AG04450 (cell line): ENCODE measurements around the gene EMC9. TPM values are rescaled to one million over a fixed set of nuclear protein-coding genes. Genes with fewer than 3 reads are reported as not detected.

Experiments used
- CTCF ChIA-PET: fragments of 300-600, 350-600 bp; formaldehyde crosslinking; extraction: SDS; loops from one replicate; lab custom pipeline; 2022; ENCODE audit warnings: antibody characterized with exemption, inconsistent platforms; lab: Charles Lee
- POLR2A ChIA-PET: fragments of 350-600 bp; formaldehyde crosslinking; extraction: SDS; loops from one replicate; lab custom pipeline; 2021; ENCODE audit warnings: antibody characterized with exemption, inconsistent platforms; lab: Yijun Ruan, JAX
- DNase-seq: peaks from one replicate; pipeline ENCODE4 v3.0.0-alpha.2; 2011; ENCODE audit warnings: low read depth, low spot score
- H3K27ac ChIP-seq: one replicate; pipeline ENCODE4 v1.5.1; 2012; ENCODE audit warnings: low read depth, low read length, control low read depth
- H3K27me3 ChIP-seq: one replicate; pipeline ENCODE4 v1.6.0; 2012; ENCODE audit warnings: low read length; ENCODE audit not compliant: control insufficient read depth, insufficient read depth
- H3K4me3 ChIP-seq: 2 replicates; pipeline ENCODE4 v1.5.1; 2011; ENCODE audit warnings: mild to moderate bottlenecking, low read depth, low read length, control low read depth
- H3K9me3 ChIP-seq: 2 replicates; pipeline ENCODE4 v1.5.1; 2012; ENCODE audit warnings: low read length; ENCODE audit not compliant: control insufficient read depth, insufficient read depth
- CTCF ChIP-seq: IDR thresholded peaks from 2 replicates; pipeline ENCODE4 v1.5.1; 2011; ENCODE audit warnings: low read depth, low read length, control low read depth, inconsistent platforms
- polyA plus RNA-seq: library from polyadenylated mRNA; depleted of rRNA; stranded (reverse); fragments of >200 nt; gene quantifications from 2 replicates; pipeline ENCODE4 v1.2.3, GENCODE V29; 2011

EMC9 gene
- polyA plus RNA-seq, 1 experiment, result 4.4 TPM

DNA sequence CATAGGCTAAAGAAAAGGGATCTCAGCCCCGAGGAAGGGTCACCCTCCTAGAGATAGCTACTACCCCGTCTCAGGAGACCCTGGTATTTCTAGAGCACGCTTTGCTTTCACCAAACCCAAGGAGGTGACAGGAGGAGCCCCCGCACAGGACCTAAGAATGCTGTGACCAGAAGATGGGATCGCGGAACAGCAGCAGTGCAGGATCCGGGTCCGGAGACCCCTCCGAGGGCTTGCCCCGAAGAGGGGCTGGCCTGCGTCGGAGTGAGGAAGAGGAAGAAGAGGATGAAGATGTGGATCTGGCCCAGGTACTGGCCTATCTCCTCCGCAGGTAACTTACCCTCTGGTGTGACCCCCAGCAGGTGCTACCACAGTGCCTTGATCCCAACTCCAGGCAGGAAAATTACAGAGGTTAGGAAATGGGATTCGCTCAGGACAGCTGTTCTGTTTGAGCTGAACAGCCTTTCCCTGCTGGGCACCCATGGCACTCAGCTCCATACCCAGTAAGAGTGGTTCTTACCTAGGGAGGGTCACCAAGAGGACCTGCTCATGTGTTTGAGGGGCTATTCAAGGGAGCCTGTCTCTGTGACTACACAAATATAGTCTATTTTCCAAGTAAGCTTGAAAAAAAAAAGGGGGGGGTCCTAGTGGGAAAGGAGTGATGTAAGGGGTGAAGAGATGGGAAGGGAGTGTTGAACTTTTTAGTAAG is 25.8 kb downstream of the EMC9 start:
- no peaks in the 10 kb centered on the region for H3K9me3 ChIP-seq
- no peak for DNase-seq
- ChIA-PET POLR2A (interaction anchor here (1.0 to 2.5 kb wide), 8 partner anchors 9 to 1020 kb away, joined by 3 to 36 read pairs (median 8); partner anchors contain the start of genes ACIN1, C14orf119, CHMP4A and PCK2), CTCF (interaction anchor here (0.6 to 2.6 kb wide), 8 partner anchors 9 to 192 kb away, joined by 3 to 21 read pairs (median 6); partner anchors contain the start of genes CIDEB, IRF9, PCK2 and PSME1)
- no peak overlapping the region for H3K27ac ChIP-seq
- no peaks in the 10 kb centered on the region for H3K27me3 ChIP-seq
- no peak for TF ChIP-seq CTCF
- peak overlapping the region; percentile 92 for H3K4me3 ChIP-seq

GRCh38 chr14:24114532-24115421 is 26.6 kb downstream of the EMC9 start, which contains the start of the genes DCAF11 and NRL:
TSS of gene DCAF11 (plus strand) at chr14:24114777. CDS start at chr14:24115595, 818 bp downstream.
TSS of gene NRL (minus strand) at chr14:24114949. CDS start at chr14:24082848, 32,101 bp downstream.
- no peak for TF ChIP-seq CTCF
- Histone ChIP-seq H3K27ac (peak within 1 kb of the TSS; percentile 99), H3K27me3 (no peaks in the 10 kb centered on the region), H3K4me3 (peak within 1 kb of the TSS; percentile 92), H3K9me3 (no peaks in the 10 kb centered on the region)
- ChIA-PET POLR2A (interaction anchor here (0.5 to 2.5 kb wide), 19 partner anchors 10 to 1020 kb away, joined by 3 to 36 read pairs (median 4); partner anchors contain the start of genes ACIN1, C14orf119, CHMP4A and DHRS1), CTCF (interaction anchor here (0.6 to 2.6 kb wide), 11 partner anchors 9 to 284 kb away, joined by 3 to 21 read pairs (median 5); partner anchors contain the start of genes CIDEB, IRF9, NYNRIN and PCK2)
- peak; percentile 99 for DNase-seq

GRCh38 chr14:24113801-24114531 is 27.4 kb downstream of the EMC9 start:
- ChIA-PET CTCF (interaction anchor here (0.6 to 2.6 kb wide), 9 partner anchors 8 to 1277 kb away, joined by 3 to 21 read pairs (median 6); partner anchors contain the start of genes IRF9, NYNRIN and PCK2), POLR2A (interaction anchor here (0.6 to 2.5 kb wide), 14 partner anchors 17 to 1019 kb away, joined by 3 to 36 read pairs (median 6); partner anchors contain the start of genes ACIN1, C14orf119, CHMP4A and DHRS1)
- no peak for TF ChIP-seq CTCF
- Histone ChIP-seq H3K9me3 (no peaks in the 10 kb centered on the region), H3K4me3 (peak overlapping the region; percentile 79), H3K27ac (peak overlapping the region; percentile 97), H3K27me3 (no peaks in the 10 kb centered on the region)
- DNase-seq, result peak; percentile 59

DNA sequence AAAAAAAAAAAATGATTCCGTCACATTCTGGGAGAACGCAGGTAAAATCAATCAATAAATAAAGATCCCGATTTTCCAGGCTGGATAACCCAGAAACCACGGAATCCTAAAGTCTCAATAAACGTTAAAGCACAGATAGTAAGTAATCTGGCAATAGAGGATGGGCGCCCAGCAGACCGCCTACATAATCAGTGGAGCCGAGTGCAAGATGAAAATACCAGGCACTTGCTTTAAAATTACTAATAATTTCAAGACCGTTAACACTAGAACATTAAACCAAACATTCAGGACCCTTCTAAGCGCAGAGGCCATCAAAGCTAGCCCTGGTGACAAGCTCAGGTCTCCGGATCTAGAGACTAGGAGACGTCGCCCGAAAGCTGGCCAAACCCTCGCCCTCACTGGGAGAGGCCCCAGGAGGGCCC is 28.0 kb downstream of the EMC9 start:
- TF ChIP-seq CTCF, result no peak
- ChIA-PET POLR2A (interaction anchor here (1.5 to 2.5 kb wide), 5 partner anchors 19 to 129 kb away, joined by 6 to 36 read pairs (median 10); partner anchors contain the start of genes CHMP4A, EMC9, PCK2 and TINF2), CTCF (interaction anchor here (0.6 to 2.6 kb wide), 7 partner anchors 20 to 1276 kb away, joined by 3 to 21 read pairs (median 5); partner anchors contain the start of genes IRF9 and PCK2)
- no peak for DNase-seq
- H3K27me3 ChIP-seq, result no peaks in the 10 kb centered on the region
- H3K4me3 ChIP-seq, result peak overlapping the region; percentile 79
- H3K9me3 ChIP-seq, result no peaks in the 10 kb centered on the region
- H3K27ac ChIP-seq, result peak overlapping the region; percentile 97
